K562 (cell line): ENCODE data around the gene PPT2. TPM values are rescaled to one million over a fixed set of nuclear protein-coding genes. Genes with fewer than 3 reads are reported as not detected.

ENCODE experiments used
- ETV1 ChIP-seq: fragments of 450-650 bp; conservative IDR thresholded peaks from 2 replicates; pipeline ENCODE4 v1.6.1; 2016; ENCODE audit warnings: missing genetic modification characterization, control low read depth, low read depth, missing compliant biosample characterization
- KLF13 ChIP-seq: fragments of 450-650 bp; IDR thresholded peaks from 2 replicates; pipeline ENCODE4 v1.6.1; 2016; ENCODE audit warnings: missing genetic modification characterization, low read depth, mild to moderate bottlenecking, missing compliant biosample characterization, moderate library complexity, borderline replicate concordance
- MIER1 ChIP-seq: fragments of 450-650 bp; IDR thresholded peaks from 2 replicates; pipeline ENCODE4 v1.6.1; 2016; ENCODE audit warnings: antibody characterized with exemption, mild to moderate bottlenecking, low read depth
- MTA2 ChIP-seq: fragments of 450-650 bp; IDR thresholded peaks from 2 replicates; pipeline ENCODE4 v1.6.1; 2016; ENCODE audit warnings: low read depth
- PRDM10 ChIP-seq: fragments of 450-650 bp; IDR thresholded peaks from 2 replicates; pipeline ENCODE4 v1.6.1; 2018; ENCODE audit not compliant: partially characterized antibody
- PRMT5 ChIP-seq: sonication (generic); formaldehyde crosslinking; IDR thresholded peaks from 2 replicates; pipeline ENCODE4 v1.5.0; 2020; ENCODE audit warnings: missing genetic modification reagents
- RUNX1 ChIP-seq: sonication (generic); IDR thresholded peaks from 2 replicates; pipeline ENCODE4 v1.6.1; 2016; ENCODE audit warnings: antibody characterized with exemption, low read depth
- SMC3 ChIP-seq: conservative IDR thresholded peaks from 2 replicates; pipeline ENCODE4 v1.6.1; 2011; ENCODE audit warnings: low read depth, low read length, improper control_type of control experiment; ENCODE audit not compliant: insufficient read depth
- TBL1XR1 ChIP-seq, 2 experiments: IDR thresholded peaks; 2 replicates each; pipeline ENCODE4 v1.6.1; 2012; ENCODE audit warnings: improper control_type of control experiment in 2 of 2, low read length in 2 of 2, mild to moderate bottlenecking in 1 of 2
- U2AF1 ChIP-seq: fragments of 200-400 bp; formaldehyde crosslinking; optimal IDR thresholded peaks from 2 replicates; pipeline ENCODE3; 2017; ENCODE audit warnings: mild to moderate bottlenecking, low read depth, low read length, moderate library complexity
- XRCC4 ChIP-seq: IDR thresholded peaks from one replicate; pipeline ENCODE4 v1.6.1; 2011; ENCODE audit not compliant: insufficient read depth, insufficient read length; ENCODE audit errors: extremely low read depth
- ZHX1 ChIP-seq: fragments of 150-350 bp; conservative IDR thresholded peaks from 2 replicates; pipeline ENCODE4 v1.6.1; 2014; ENCODE audit warnings: low read length
- ZKSCAN8 ChIP-seq: fragments of 200-800 bp; sonication (Bioruptor generic); IDR thresholded peaks from 2 replicates; pipeline ENCODE4 v1.6.1; 2016; ENCODE audit warnings: missing genetic modification characterization, missing compliant biosample characterization
- ZNF12 ChIP-seq: sonication (generic); formaldehyde crosslinking; IDR thresholded peaks from 2 replicates; pipeline ENCODE4 v1.4.0; 2020; ENCODE audit warnings: mild to moderate bottlenecking, missing genetic modification reagents
- polyA plus RNA-seq, 8 experiments: library from polyadenylated mRNA; depleted of rRNA in 4 of 8; stranded (reverse) in 5 of 8; unstranded in 3 of 8; fragments of >200 nt; fragmentation: Nextera tagmentation in 2 of 8; fragmentation: Illumina TruSeq in 1 of 8; extraction: Ambion mirVana in 2 of 8; extraction: Trizol in 1 of 8; gene quantifications; 2 replicates each; pipeline versions ENCODE4 v1.2.1 to v1.2.3, GENCODE V29; 2011 to 2014; ENCODE audit warnings: inconsistent platforms in 1 of 8, missing spikeins in 1 of 8
- total RNA-seq, 7 experiments: library from RNA; depleted of rRNA in 6 of 7; stranded (reverse); fragments of >200 nt in 6 of 7; fragmentation: Illumina TruSeq in 2 of 7; extraction: Trizol in 2 of 7; gene quantifications; 2 replicates each; pipeline versions ENCODE4 v1.2.1 to v1.2.3, GENCODE V29; 2011 to 2021; ENCODE audit warnings: low replicate concordance in 1 of 7
- TF ChIP-seq, protein P1 (sequence below): fragments of 450-650 bp; IDR thresholded peaks from 2 replicates; pipeline ENCODE4 v1.6.1; 2016; ENCODE audit warnings: antibody characterized with exemption
- TF ChIP-seq, protein P2 (sequence below), 2 experiments: IDR thresholded peaks; 2 replicates each; pipeline ENCODE4 v1.6.1; 2012; ENCODE audit warnings: improper control_type of control experiment in 2 of 2, low read depth in 2 of 2, low read length in 2 of 2, borderline replicate concordance in 1 of 2

The PPT2 gene
- total and polyA plus RNA-seq, 9 of the 15 experiments (the other 6 are each of a cell fraction or from before 2014, with no cell fraction given) = 27.4 to 98.8 (median 69.9) TPM

- TF ChIP-seq ETV1 (no peak; the same call in none of the 2 replicates), MTA2 (no peak), ZKSCAN8 (CRISPR knock-in tag) (no peak), XRCC4 (no peak), U2AF1 (no peak), SMC3 (no peak; the same call in 1 of the 2 replicates), ZHX1 (no peak), RUNX1 (no peak), PRMT5 (CRISPR knock-in tag) (0 out of 2 replicates have a peak, but pooled peaks have one; percentile 26), MIER1 (peak; percentile 47; the same call in 1 of the 2 replicates), PRDM10 (no peak), KLF13 (tag) (no peak), ZNF12 (CRISPR knock-in tag) (peak; percentile 81; the same call in 1 of the 2 replicates), TBL1XR1 (IDR thresholded peaks at IDR 0.05; ENCODE audit: low read length in 2 of 2) (peak; percentile 31 to 66; a peak in 2 of 4 replicates)
- TF ChIP-seq, protein P1, sequence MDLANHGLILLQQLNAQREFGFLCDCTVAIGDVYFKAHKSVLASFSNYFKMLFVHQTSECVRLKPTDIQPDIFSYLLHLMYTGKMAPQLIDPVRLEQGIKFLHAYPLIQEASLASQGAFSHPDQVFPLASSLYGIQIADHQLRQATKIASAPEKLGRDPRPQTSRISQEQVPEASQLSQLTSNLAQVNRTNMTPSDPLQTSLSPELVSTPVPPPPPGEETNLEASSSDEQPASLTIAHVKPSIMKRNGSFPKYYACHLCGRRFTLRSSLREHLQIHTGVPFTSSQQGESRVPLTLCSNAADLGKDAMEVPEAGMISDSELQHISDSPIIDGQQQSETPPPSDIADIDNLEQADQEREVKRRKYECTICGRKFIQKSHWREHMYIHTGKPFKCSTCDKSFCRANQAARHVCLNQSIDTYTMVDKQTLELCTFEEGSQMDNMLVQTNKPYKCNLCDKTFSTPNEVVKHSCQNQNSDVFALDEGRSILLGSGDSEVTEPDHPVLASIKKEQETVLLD = 0 out of 2 replicates have a peak, but pooled peaks have one; percentile 3
- TF ChIP-seq, protein P2, sequence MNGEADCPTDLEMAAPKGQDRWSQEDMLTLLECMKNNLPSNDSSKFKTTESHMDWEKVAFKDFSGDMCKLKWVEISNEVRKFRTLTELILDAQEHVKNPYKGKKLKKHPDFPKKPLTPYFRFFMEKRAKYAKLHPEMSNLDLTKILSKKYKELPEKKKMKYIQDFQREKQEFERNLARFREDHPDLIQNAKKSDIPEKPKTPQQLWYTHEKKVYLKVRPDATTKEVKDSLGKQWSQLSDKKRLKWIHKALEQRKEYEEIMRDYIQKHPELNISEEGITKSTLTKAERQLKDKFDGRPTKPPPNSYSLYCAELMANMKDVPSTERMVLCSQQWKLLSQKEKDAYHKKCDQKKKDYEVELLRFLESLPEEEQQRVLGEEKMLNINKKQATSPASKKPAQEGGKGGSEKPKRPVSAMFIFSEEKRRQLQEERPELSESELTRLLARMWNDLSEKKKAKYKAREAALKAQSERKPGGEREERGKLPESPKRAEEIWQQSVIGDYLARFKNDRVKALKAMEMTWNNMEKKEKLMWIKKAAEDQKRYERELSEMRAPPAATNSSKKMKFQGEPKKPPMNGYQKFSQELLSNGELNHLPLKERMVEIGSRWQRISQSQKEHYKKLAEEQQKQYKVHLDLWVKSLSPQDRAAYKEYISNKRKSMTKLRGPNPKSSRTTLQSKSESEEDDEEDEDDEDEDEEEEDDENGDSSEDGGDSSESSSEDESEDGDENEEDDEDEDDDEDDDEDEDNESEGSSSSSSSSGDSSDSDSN (IDR thresholded peaks at IDR 0.05; ENCODE audit: borderline replicate concordance in 1 of 2, low read depth in 2 of 2, low read length in 2 of 2) = peak in 1 of 2 experiments; percentile 44; a peak in 1 of 4 replicates
Observed at GRCh38 chr6:32195902-32196681, 42.2 kb downstream of the PPT2 start (continued).
